Natural killer cell (primary cell): ENCODE results near the gene ATP13A3. TPM values are rescaled to one million over a fixed set of nuclear protein-coding genes. Genes with fewer than 3 reads are reported as not detected.

Experiments used
- ATAC-seq, 3 donors: fragments of 150-1000 bp in 2 of 3; fragments of 200-7000 bp in 1 of 3; cut with Tn5 transposase; 1 replicate in 1 of 3; 2 replicates in 2 of 3; pipeline ENCODE4 v1.10.0; 2021; ENCODE audit warnings: mild to moderate bottlenecking in 2 of 3, moderate library complexity in 2 of 3
- DNase-seq, 2 donors: peaks; one replicate each; pipeline versions ENCODE4 v3.0.0 to v3.0.0-alpha.2; 2013 to 2021; ENCODE audit warnings: mixed read lengths in 1 of 2
- H3K27ac ChIP-seq: one replicate; pipeline ENCODE4 v1.5.1; 2013; ENCODE audit warnings: mild to moderate bottlenecking, low read length
- H3K27me3 ChIP-seq: one replicate; pipeline ENCODE4 v1.6.1; 2013; ENCODE audit warnings: low read length; ENCODE audit not compliant: control insufficient read depth, insufficient read depth
- H3K36me3 ChIP-seq: one replicate; pipeline ENCODE4 v1.6.1; 2013; ENCODE audit warnings: low read length; ENCODE audit not compliant: control insufficient read depth, insufficient read depth
- H3K4me1 ChIP-seq: one replicate; pipeline ENCODE4 v1.6.1; 2013; ENCODE audit warnings: low read length; ENCODE audit not compliant: control insufficient read depth, insufficient read depth
- H3K4me3 ChIP-seq: one replicate; pipeline ENCODE4 v1.5.1; 2013; ENCODE audit warnings: low read length
- H3K9me3 ChIP-seq: one replicate; pipeline ENCODE4 v1.6.1; 2013; ENCODE audit warnings: low read length; ENCODE audit not compliant: control insufficient read depth, insufficient read depth
- H3K27ac Mint-ChIP-seq, 2 donors: one replicate each; pipeline ENCODE4 v1.8.0; 2022; ENCODE audit warnings: mild to moderate bottlenecking in 2 of 2, mixed read lengths in 2 of 2, moderate library complexity in 1 of 2
- H3K27me3 Mint-ChIP-seq, 2 donors: one replicate each; pipeline ENCODE4 v1.8.0; 2022; ENCODE audit warnings: low read depth in 2 of 2, mixed read lengths in 2 of 2
- H3K36me3 Mint-ChIP-seq: one replicate; pipeline ENCODE4 v1.8.0; 2022; ENCODE audit warnings: mixed read lengths
- H3K4me1 Mint-ChIP-seq, 2 donors: one replicate each; pipeline ENCODE4 v1.8.0; 2022; ENCODE audit warnings: mixed read lengths in 2 of 2
- H3K4me3 Mint-ChIP-seq: one replicate; pipeline ENCODE4 v1.8.0; 2022; ENCODE audit warnings: mild to moderate bottlenecking, moderate library complexity, mixed read lengths
- H3K9me3 Mint-ChIP-seq, 2 donors: one replicate each; pipeline ENCODE4 v1.8.0; 2022; ENCODE audit warnings: mixed read lengths in 2 of 2
- CTCF ChIP-seq: fragments of 200-600 bp; IDR thresholded peaks from one replicate; pipeline ENCODE4 v1.8.0; 2022; ENCODE audit warnings: antibody characterized with exemption
- WGBS: methylation state at CpG from one replicate; pipeline ENCODE4 v1.1.7; 2013; ENCODE audit warnings: missing lambda C conversion rate; ENCODE audit not compliant: insufficient coverage; 5-methylcytosine and 5-hydroxymethylcytosine counted together
- intact Hi-C: fragments of 100-400 bp; cut with micrococcal nuclease; formaldehyde crosslinking; loops from one replicate; pipeline ENCODE4 v1.14.2; 2022
- total RNA-seq, 4 donors: library from RNA; stranded (reverse); fragments of 120-200 nt in 1 of 4; gene quantifications; one replicate each; pipeline versions ENCODE4 v1.2.3 to v1.2.4, GENCODE V29; 2013 to 2022

Gene ATP13A3
- total RNA-seq, 3 donors from 2014 or later (not counting 1 experiment from before 2014, with no cell fraction given), result 62.9 to 79.2 (median 64.2) TPM

GRCh38 chr3:194440756-194441155 lies 46.0 kb downstream of the ATP13A3 start:
- peaks cover 45% of the 10 kb centered on the region for H3K36me3 ChIP-seq
- H3K27me3 ChIP-seq, result no peaks in the 10 kb centered on the region
- no peaks in the 10 kb centered on the region for H3K9me3 Mint-ChIP-seq
- no peak for TF ChIP-seq CTCF
- H3K9me3 ChIP-seq, result no peaks in the 10 kb centered on the region
- H3K4me1 ChIP-seq, result peaks cover 7% of the 10 kb centered on the region
- no peak overlapping the region for H3K27ac Mint-ChIP-seq
- no peak overlapping the region for H3K4me3 ChIP-seq
- peaks cover 16 to 20% of the 10 kb centered on the region in 2 donors for H3K4me1 Mint-ChIP-seq
- intact Hi-C loops, result no loop called here
- H3K27ac ChIP-seq, result no peak overlapping the region
- 83% methylated on average over 2 of the region's 2 CpGs for WGBS
- no peak for DNase-seq
- peaks cover 25% of the 10 kb centered on the region for H3K36me3 Mint-ChIP-seq
- no peaks in the 10 kb centered on the region for H3K27me3 Mint-ChIP-seq
- H3K4me3 Mint-ChIP-seq, result no peak overlapping the region
- no peak for ATAC-seq

GRCh38 chr3:194439881-194440550 lies 46.8 kb downstream of the ATP13A3 start:
- Mint-ChIP-seq H3K4me3 (no peak overlapping the region), H3K9me3 (no peaks in the 10 kb centered on the region), H3K27me3 (no peaks in the 10 kb centered on the region), H3K4me1 (peaks cover 16 to 20% of the 10 kb centered on the region in 2 donors), H3K36me3 (peaks cover 25% of the 10 kb centered on the region), H3K27ac (peak overlapping the region in 1 of 2 donors; percentile 64)
- Histone ChIP-seq H3K4me3 (no peak overlapping the region), H3K36me3 (peaks cover 43% of the 10 kb centered on the region), H3K4me1 (peaks cover 7% of the 10 kb centered on the region), H3K27ac (no peak overlapping the region), H3K9me3 (no peaks in the 10 kb centered on the region), H3K27me3 (no peaks in the 10 kb centered on the region)
- WGBS, result 91% methylated on average over 6 of the region's 6 CpGs
- no peak for DNase-seq
- intact Hi-C loops, result no loop called here
- no peak for ATAC-seq
- no peak for TF ChIP-seq CTCF

GRCh38 chr3:194434503-194434902 lies 52.3 kb downstream of the ATP13A3 start:
- no peak overlapping the region for H3K27ac ChIP-seq
- WGBS, result 97% methylated on average over 3 of the region's 3 CpGs
- H3K4me1 Mint-ChIP-seq, result peaks cover 16 to 17% of the 10 kb centered on the region in 2 donors
- no peak overlapping the region for H3K27ac Mint-ChIP-seq
- H3K27me3 Mint-ChIP-seq, result no peaks in the 10 kb centered on the region
- ATAC-seq (no peak), DNase-seq (no peak)
- TF ChIP-seq CTCF, result no peak
- H3K27me3 ChIP-seq, result no peaks in the 10 kb centered on the region
- H3K36me3 ChIP-seq, result peaks cover 72% of the 10 kb centered on the region
- no peak overlapping the region for H3K4me3 ChIP-seq
- peaks cover 14% of the 10 kb centered on the region for H3K36me3 Mint-ChIP-seq
- intact Hi-C loops, result no loop called here
- H3K4me3 Mint-ChIP-seq, result no peak overlapping the region
- peaks cover 7% of the 10 kb centered on the region for H3K4me1 ChIP-seq
- no peaks in the 10 kb centered on the region for H3K9me3 Mint-ChIP-seq
- no peaks in the 10 kb centered on the region for H3K9me3 ChIP-seq

- intact Hi-C loops, result no loop called here
- Mint-ChIP-seq H3K27me3 (no peaks in the 10 kb centered on the region), H3K4me3 (no peak overlapping the region), H3K36me3 (peaks cover 7% of the 10 kb centered on the region), H3K4me1 (no peaks in the 10 kb centered on the region), H3K27ac (no peak overlapping the region), H3K9me3 (no peaks in the 10 kb centered on the region)
- Histone ChIP-seq H3K4me1 (no peaks in the 10 kb centered on the region), H3K27me3 (no peaks in the 10 kb centered on the region), H3K4me3 (no peak overlapping the region), H3K27ac (no peak overlapping the region), H3K9me3 (no peaks in the 10 kb centered on the region), H3K36me3 (peaks cover 80% of the 10 kb centered on the region)
- ATAC-seq (no peak), DNase-seq (no peak)
- 97% methylated on average over 5 of the region's 5 CpGs for WGBS
- TF ChIP-seq CTCF, result no peak
Observed at GRCh38 chr3:194431554-194431953, 55.2 kb downstream of the ATP13A3 start.
